ENCODE data around the gene C9orf85. TPM values are rescaled to one million over a fixed set of nuclear protein-coding genes. Genes with fewer than 3 reads are reported as not detected.

The C9orf85 gene
- total RNA-seq, 2 donors from 2014 or later: 7.5 to 9.3 TPM

- H3K4me3 Mint-ChIP-seq: no peak overlapping the region
- peaks cover 47% of the 10 kb centered on the region for H3K4me1 Mint-ChIP-seq
Observed at GRCh38 chr9:71901695-71902597, 9.5 kb upstream of the C9orf85 start.

GRCh38 chr9:71904076-71904475 lies 7.4 kb upstream of the C9orf85 start:
- Mint-ChIP-seq H3K27ac (no peak overlapping the region), H3K9me3 (no peaks in the 10 kb centered on the region), H3K36me3 (ENCODE audit: low read depth) (peaks cover 22% of the 10 kb centered on the region), H3K4me3 (no peak overlapping the region), H3K27me3 (ENCODE audit: insufficient read depth) (no peaks in the 10 kb centered on the region), H3K4me1 (peaks cover 63% of the 10 kb centered on the region)
- WGBS, 2 experiments (ENCODE audit: insufficient coverage in 1 of 2, insufficient read length in 1 of 2): 71 to 100% methylated on average over 1 to 2 of the region's 2 CpGs
- H3K4me1 ChIP-seq (ENCODE audit: control insufficient read depth, insufficient read depth, low read length): peaks cover 6% of the 10 kb centered on the region
- no peak for TF ChIP-seq CTCF (conservative IDR thresholded peaks at IDR 0.05)
- H3K27me3 ChIP-seq (ENCODE audit: control insufficient read depth, insufficient read depth, low read length, poor library complexity, severe bottlenecking): no peaks in the 10 kb centered on the region
- H3K27ac ChIP-seq (ENCODE audit: low read depth, low read length): no peak overlapping the region
- no peak overlapping the region for H3K9ac ChIP-seq (ENCODE audit: extremely low read depth, low read length, poor library complexity, severe bottlenecking)
- H3K36me3 ChIP-seq (ENCODE audit: control insufficient read depth, insufficient read depth, low read length): peaks cover 23% of the 10 kb centered on the region
- H3K9me3 ChIP-seq (ENCODE audit: control insufficient read depth, low read length): no peaks in the 10 kb centered on the region
- H3K4me3 ChIP-seq (ENCODE audit: low read length): no peak overlapping the region
- no peak for DNase-seq

More at GRCh38 chr9:71901695-71902597, 9.5 kb upstream of the C9orf85 start:
- H3K4me3 ChIP-seq (ENCODE audit: low read length): peak overlapping the region; percentile 41
- Mint-ChIP-seq H3K36me3 (ENCODE audit: low read depth) (peaks cover 25% of the 10 kb centered on the region), H3K27me3 (ENCODE audit: insufficient read depth) (no peaks in the 10 kb centered on the region), H3K27ac (peak overlapping the region; percentile 5), H3K9me3 (no peaks in the 10 kb centered on the region)
- peaks cover 7% of the 10 kb centered on the region for H3K4me1 ChIP-seq (ENCODE audit: control insufficient read depth, insufficient read depth, low read length)
- WGBS, 2 experiments (ENCODE audit: insufficient coverage in 1 of 2, insufficient read length in 1 of 2): 48 to 55% methylated on average over 6 of the region's 6 CpGs
- TF ChIP-seq CTCF (conservative IDR thresholded peaks at IDR 0.05): peak; percentile 20
- H3K27me3 ChIP-seq (ENCODE audit: control insufficient read depth, insufficient read depth, low read length, poor library complexity, severe bottlenecking): no peaks in the 10 kb centered on the region
- no peak for DNase-seq
- peaks cover 32% of the 10 kb centered on the region for H3K36me3 ChIP-seq (ENCODE audit: control insufficient read depth, insufficient read depth, low read length)
- no peaks in the 10 kb centered on the region for H3K9me3 ChIP-seq (ENCODE audit: control insufficient read depth, low read length)
- H3K27ac ChIP-seq (ENCODE audit: low read depth, low read length): no peak overlapping the region
- H3K9ac ChIP-seq (ENCODE audit: extremely low read depth, low read length, poor library complexity, severe bottlenecking): no peak overlapping the region

- H3K9ac ChIP-seq (ENCODE audit: extremely low read depth, low read length, poor library complexity, severe bottlenecking): peak overlapping the region; percentile 96
- no peaks in the 10 kb centered on the region for H3K9me3 ChIP-seq (ENCODE audit: control insufficient read depth, low read length)
- no peak for TF ChIP-seq CTCF (conservative IDR thresholded peaks at IDR 0.05)
- peaks cover 41% of the 10 kb centered on the region for H3K4me1 Mint-ChIP-seq
- no peak for DNase-seq
- peak overlapping the region; percentile 97 for H3K4me3 ChIP-seq (ENCODE audit: low read length)
- 11 to 16% methylated on average over 1 of the region's 1 CpG for WGBS, 2 experiments (ENCODE audit: insufficient coverage in 1 of 2, insufficient read length in 1 of 2)
- H3K4me3 Mint-ChIP-seq: peak overlapping the region; percentile 91
- no peaks in the 10 kb centered on the region for H3K9me3 Mint-ChIP-seq
- H3K27me3 ChIP-seq (ENCODE audit: control insufficient read depth, insufficient read depth, low read length, poor library complexity, severe bottlenecking): no peaks in the 10 kb centered on the region
- peaks cover 21% of the 10 kb centered on the region for H3K36me3 ChIP-seq (ENCODE audit: control insufficient read depth, insufficient read depth, low read length)
- no peak overlapping the region for H3K27ac ChIP-seq (ENCODE audit: low read depth, low read length)
- peaks cover 20% of the 10 kb centered on the region for H3K36me3 Mint-ChIP-seq (ENCODE audit: low read depth)
- H3K27ac Mint-ChIP-seq: no peak overlapping the region
- no peaks in the 10 kb centered on the region for H3K27me3 Mint-ChIP-seq (ENCODE audit: insufficient read depth)
- no peaks in the 10 kb centered on the region for H3K4me1 ChIP-seq (ENCODE audit: control insufficient read depth, insufficient read depth, low read length)
Observed at GRCh38 chr9:71908825-71909224, 2.6 kb upstream of the C9orf85 start.
